GM12878 (cell line): Measurements from ENCODE around the gene S100A16. TPM values are rescaled to one million over a fixed set of nuclear protein-coding genes. Genes with fewer than 3 reads are reported as not detected.

Experiments used
- ATAC-seq: fragments of 200-7000 bp; cut with Tn5 transposase; 3 replicates; pipeline ENCODE4 v1.9.1; 2020; ENCODE audit warnings: mild to moderate bottlenecking, moderate library complexity
- BruUV-seq: library from RNA; stranded (reverse); fragments of 400-500 nt; replicated peaks from 2 replicates; lab custom pipeline; 2021; lab: Mats Ljungman, UMichigan
- CTCF ChIA-PET: fragments of 300-600 bp; sonication (Branson Sonifier 250); formaldehyde crosslinking; extraction: SDS; loops from one replicate; lab custom pipeline; 2021; ENCODE audit warnings: inconsistent platforms; lab: Yijun Ruan, JAX
- POLR2A ChIA-PET: fragments of 350-600 bp; formaldehyde crosslinking; extraction: SDS; loops from one replicate; lab custom pipeline; 2021; ENCODE audit warnings: inconsistent platforms; lab: Charles Lee
- RAD21 ChIA-PET: fragments of 300-600 bp; sonication (Branson Sonifier 250); formaldehyde crosslinking; loops from one replicate; lab custom pipeline; 2023; ENCODE audit warnings: antibody characterized with exemption; ENCODE audit not compliant: unreplicated experiment; lab: Charles Lee
- SMC1A ChIA-PET: fragments of 300-600 bp; sonication (Branson Sonifier 250); formaldehyde crosslinking; loops from one replicate; lab custom pipeline; 2023; ENCODE audit not compliant: unreplicated experiment, uncharacterized antibody; lab: Charles Lee
- DNase-seq: peaks from one replicate; pipeline ENCODE4 v3.0.0-alpha.2; 2011; ENCODE audit warnings: low read depth, low spot score
- FAIRE-seq: peaks from 3 replicates; lab custom pipeline; 2011; peaks lifted over from hg19 to GRCh38; lab: Jason Lieb, UNC
- H2AFZ ChIP-seq: 2 replicates; pipeline ENCODE4 v1.6.0; 2011; ENCODE audit warnings: low read depth, low read length, control low read depth; ENCODE audit not compliant: control insufficient read depth
- H3K27ac ChIP-seq: 2 replicates; pipeline ENCODE4 v1.5.1; 2011; ENCODE audit warnings: control low read depth; ENCODE audit not compliant: control insufficient read depth, insufficient read depth
- H3K27me3 ChIP-seq, 2 experiments: replicated peaks in 1 of 2; 2 replicates each; pipeline versions ENCODE4 v1.6.0 to v1.6.1; 2011; ENCODE audit warnings: low read length in 1 of 2; ENCODE audit not compliant: control insufficient read depth in 2 of 2, insufficient read depth in 2 of 2
- H3K36me3 ChIP-seq, 2 experiments: 2 replicates each; pipeline ENCODE4 v1.5.1; 2011; ENCODE audit warnings: low read length in 1 of 2; ENCODE audit not compliant: control insufficient read depth in 2 of 2, insufficient read depth in 2 of 2
- H3K4me1 ChIP-seq: 2 replicates; pipeline ENCODE4 v1.6.1; 2011; ENCODE audit warnings: mild to moderate bottlenecking, low read length, moderate library complexity, mixed read lengths; ENCODE audit not compliant: control insufficient read depth, insufficient read depth
- H3K4me2 ChIP-seq: 2 replicates; pipeline ENCODE4 v1.6.0; 2011; ENCODE audit warnings: control low read depth; ENCODE audit not compliant: control insufficient read depth, insufficient read depth
- H3K4me3 ChIP-seq: fragments of 200-600 bp; sonication (generic); 2 replicates; pipeline ENCODE4 v1.5.1; 2016
- H3K79me2 ChIP-seq: 2 replicates; pipeline ENCODE4 v1.6.0; 2011; ENCODE audit warnings: low read length; ENCODE audit not compliant: control insufficient read depth, insufficient read depth
- H3K9ac ChIP-seq: 2 replicates; pipeline ENCODE4 v1.8.0; 2011; ENCODE audit warnings: low read length, control low read depth, mixed read lengths; ENCODE audit not compliant: control insufficient read depth, insufficient read depth
- H3K9me3 ChIP-seq: replicated peaks from 3 replicates; pipeline ENCODE4 v1.5.1; 2011; ENCODE audit warnings: mild to moderate bottlenecking, low read length; ENCODE audit not compliant: control insufficient read depth, insufficient read depth
- H4K20me1 ChIP-seq: 2 replicates; pipeline ENCODE4 v1.6.0; 2011; ENCODE audit not compliant: control insufficient read depth, insufficient read depth
- CREB1 ChIP-seq: IDR thresholded peaks from 2 replicates; pipeline ENCODE4 v1.6.1; 2012; ENCODE audit warnings: low read depth, mild to moderate bottlenecking, inconsistent platforms
- E2F8 ChIP-seq: fragments of 450-650 bp; IDR thresholded peaks from 2 replicates; pipeline ENCODE4 v1.6.1; 2018; ENCODE audit warnings: mild to moderate bottlenecking, low read depth, moderate library complexity; ENCODE audit not compliant: partially characterized antibody
- HDAC2 ChIP-seq: fragments of 200-600 bp; sonication (generic); IDR thresholded peaks from 2 replicates; pipeline ENCODE4 v1.6.1; 2017
- NFYA ChIP-seq: IDR thresholded peaks from 2 replicates; pipeline ENCODE4 v1.6.1; 2011; ENCODE audit warnings: low read depth, mild to moderate bottlenecking, low read length, improper control_type of control experiment, borderline replicate concordance
- PKNOX1 ChIP-seq: fragments of 450-650 bp; IDR thresholded peaks from 2 replicates; pipeline ENCODE4 v1.6.1; 2016; ENCODE audit warnings: mild to moderate bottlenecking
- POLR2AphosphoS5 ChIP-seq: IDR thresholded peaks from 2 replicates; pipeline ENCODE4 v1.6.1; 2011; ENCODE audit warnings: mild to moderate bottlenecking, low read length, inconsistent platforms
- RUNX3 ChIP-seq: IDR thresholded peaks from 2 replicates; pipeline ENCODE4 v1.6.1; 2012; ENCODE audit warnings: low read length, inconsistent platforms
- SRF ChIP-seq, 2 experiments: IDR thresholded peaks; 2 replicates each; pipeline ENCODE4 v1.6.1; 2011; ENCODE audit warnings: low read depth in 2 of 2, low read length in 2 of 2, mild to moderate bottlenecking in 1 of 2, moderate library complexity in 1 of 2
- TCF12 ChIP-seq: IDR thresholded peaks from 2 replicates; pipeline ENCODE4 v1.6.1; 2011; ENCODE audit warnings: low read depth, mild to moderate bottlenecking, low read length
- TCF7 ChIP-seq: IDR thresholded peaks from 2 replicates; pipeline ENCODE4 v1.6.1; 2014; ENCODE audit warnings: antibody characterized with exemption, borderline replicate concordance
- ZNF24 ChIP-seq: fragments of 450-650 bp; IDR thresholded peaks from 2 replicates; pipeline ENCODE4 v1.6.1; 2017; ENCODE audit warnings: antibody characterized with exemption, mild to moderate bottlenecking
- WGBS: methylation state at CpG from one replicate; pipeline ENCODE4 v1.1.6; 2016; ENCODE audit warnings: low lambda C conversion rate; ENCODE audit not compliant: insufficient replicate concordance, insufficient coverage; ENCODE audit errors: missing lambda C conversion rate; 5-methylcytosine and 5-hydroxymethylcytosine counted together
- in situ Hi-C: fragments of 300-500 bp; cut with MboI; formaldehyde crosslinking; loops from 9 replicates; pipeline ENCODE4 v1.14.3; 2018; ENCODE audit warnings: mixed read lengths
- intact Hi-C: fragments of 100-400 bp; cut with micrococcal nuclease; formaldehyde crosslinking; loops from one replicate; pipeline ENCODE4 v1.14.2; 2022; ENCODE audit not compliant: unreplicated experiment
- polyA plus RNA-seq, 11 experiments: library from polyadenylated mRNA; depleted of rRNA in 4 of 11; unstranded in 6 of 11; stranded (reverse) in 5 of 11; fragments of >200 nt; fragmentation: Nextera tagmentation in 4 of 11; fragmentation: Illumina TruSeq in 1 of 11; extraction: Ambion mirVana in 4 of 11; extraction: Trizol in 1 of 11; gene quantifications; 1 replicate in 1 of 11; 2 replicates in 10 of 11; pipeline versions ENCODE4 v1.2.1 to v1.2.3, GENCODE V29; 2011 to 2016; ENCODE audit warnings: inconsistent platforms in 2 of 11, missing spikeins in 2 of 11, low read depth in 1 of 11
- total RNA-seq, 4 experiments: library from RNA; depleted of rRNA in 3 of 4; stranded (reverse); fragments of >200 nt in 3 of 4; fragmentation: Illumina TruSeq in 1 of 4; extraction: Trizol in 1 of 4; gene quantifications; 2 replicates each; pipeline versions ENCODE4 v1.2.1 to v1.2.3, GENCODE V29; 2013 to 2021
- TF ChIP-seq, protein P1 (sequence below): IDR thresholded peaks from 2 replicates; pipeline ENCODE4 v1.6.1; 2012; ENCODE audit warnings: low read length, inconsistent platforms
- TF ChIP-seq, protein P2 (sequence below): fragments of 450-650 bp; formaldehyde crosslinking; IDR thresholded peaks from 2 replicates; pipeline ENCODE4 v1.4.0; 2020; ENCODE audit warnings: mild to moderate bottlenecking, moderate library complexity

Gene S100A16
- total and polyA plus RNA-seq, 10 of the 15 experiments (the other 5 are each of a cell fraction or from before 2014, with no cell fraction given): 0.14 to 0.51 (median 0.25) TPM; not detected in 6

DNA sequence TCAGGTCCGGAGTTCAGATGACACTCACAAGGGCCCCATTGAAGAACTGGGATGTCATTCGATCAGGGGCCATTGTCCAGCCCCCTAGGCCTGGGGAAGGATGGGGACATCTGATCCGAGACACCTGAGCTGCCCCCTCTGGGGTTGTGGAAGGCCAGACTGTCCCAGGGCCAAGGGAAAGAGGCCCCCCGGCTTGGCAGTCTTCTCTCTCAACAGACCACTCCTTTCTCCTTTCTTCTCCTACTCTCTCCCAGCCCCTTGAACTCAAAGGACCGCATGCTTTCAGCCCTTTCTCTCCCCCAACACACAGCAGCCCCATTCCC lies 16.4 kb upstream of the S100A16 start (continued):
- TF ChIP-seq, protein P1, sequence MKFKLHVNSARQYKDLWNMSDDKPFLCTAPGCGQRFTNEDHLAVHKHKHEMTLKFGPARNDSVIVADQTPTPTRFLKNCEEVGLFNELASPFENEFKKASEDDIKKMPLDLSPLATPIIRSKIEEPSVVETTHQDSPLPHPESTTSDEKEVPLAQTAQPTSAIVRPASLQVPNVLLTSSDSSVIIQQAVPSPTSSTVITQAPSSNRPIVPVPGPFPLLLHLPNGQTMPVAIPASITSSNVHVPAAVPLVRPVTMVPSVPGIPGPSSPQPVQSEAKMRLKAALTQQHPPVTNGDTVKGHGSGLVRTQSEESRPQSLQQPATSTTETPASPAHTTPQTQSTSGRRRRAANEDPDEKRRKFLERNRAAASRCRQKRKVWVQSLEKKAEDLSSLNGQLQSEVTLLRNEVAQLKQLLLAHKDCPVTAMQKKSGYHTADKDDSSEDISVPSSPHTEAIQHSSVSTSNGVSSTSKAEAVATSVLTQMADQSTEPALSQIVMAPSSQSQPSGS: no peak
- TF ChIP-seq CREB1 (no peak), E2F8 (no peak), RUNX3 (no peak)

GRCh38 chr1:153628638-153629342 lies 15.9 kb upstream of the S100A16 start:
- ATAC-seq: no peak
- 16% methylated on average over 6 of the region's 6 CpGs for WGBS
- Histone ChIP-seq H3K9me3 (no peaks in the 10 kb centered on the region), H3K27me3 (no peaks in the 10 kb centered on the region), H3K9ac (no peak overlapping the region), H4K20me1 (no peaks in the 10 kb centered on the region), H3K4me2 (no peak overlapping the region), H3K36me3 (no peaks in the 10 kb centered on the region), H3K79me2 (no peaks in the 10 kb centered on the region), H3K4me1 (peaks cover 14% of the 10 kb centered on the region), H3K4me3 (no peak overlapping the region), H2AFZ (no peak overlapping the region), H3K27ac (no peak overlapping the region)
- CTCF ChIA-PET: interaction anchor here (0.6 to 5.2 kb wide), 7 partner anchors 9 to 317 kb away, joined by 3 to 66 read pairs (median 11); partner anchors contain the start of genes S100A14 and S100A16
- FAIRE-seq: no peak
- RAD21 ChIA-PET: interaction anchor here (2.0 to 3.7 kb wide), 2 partner anchors 9 to 56 kb away, joined by 6 to 25 read pairs; no protein-coding TSS in a partner anchor
- POLR2A ChIA-PET: interaction anchor here (0.6 to 0.8 kb wide), 2 partner anchors 15 to 299 kb away, joined by 3 to 5 read pairs; no protein-coding TSS in a partner anchor
- in situ Hi-C loops (no loop called here), intact Hi-C loops (no loop called here)
- no TSS peak for BruUV-seq
- SMC1A ChIA-PET: interaction anchor here (1.3 to 4.9 kb wide), 6 partner anchors 11 to 59 kb away, joined by 3 to 31 read pairs (median 6); partner anchors contain the start of genes ILF2 and S100A14
- no peak for DNase-seq
- no peak for TF ChIP-seq SRF (IDR thresholded peaks at IDR 0.05; ENCODE audit: low read depth in 2 of 2, low read length in 2 of 2)
- TF ChIP-seq POLR2AphosphoS5: no peak
- TF ChIP-seq ZNF24: no peak
- TF ChIP-seq HDAC2: no peak
- TF ChIP-seq NFYA: no peak
- TF ChIP-seq PKNOX1: no peak
- TF ChIP-seq TCF7: no peak
- TF ChIP-seq, protein P2, sequence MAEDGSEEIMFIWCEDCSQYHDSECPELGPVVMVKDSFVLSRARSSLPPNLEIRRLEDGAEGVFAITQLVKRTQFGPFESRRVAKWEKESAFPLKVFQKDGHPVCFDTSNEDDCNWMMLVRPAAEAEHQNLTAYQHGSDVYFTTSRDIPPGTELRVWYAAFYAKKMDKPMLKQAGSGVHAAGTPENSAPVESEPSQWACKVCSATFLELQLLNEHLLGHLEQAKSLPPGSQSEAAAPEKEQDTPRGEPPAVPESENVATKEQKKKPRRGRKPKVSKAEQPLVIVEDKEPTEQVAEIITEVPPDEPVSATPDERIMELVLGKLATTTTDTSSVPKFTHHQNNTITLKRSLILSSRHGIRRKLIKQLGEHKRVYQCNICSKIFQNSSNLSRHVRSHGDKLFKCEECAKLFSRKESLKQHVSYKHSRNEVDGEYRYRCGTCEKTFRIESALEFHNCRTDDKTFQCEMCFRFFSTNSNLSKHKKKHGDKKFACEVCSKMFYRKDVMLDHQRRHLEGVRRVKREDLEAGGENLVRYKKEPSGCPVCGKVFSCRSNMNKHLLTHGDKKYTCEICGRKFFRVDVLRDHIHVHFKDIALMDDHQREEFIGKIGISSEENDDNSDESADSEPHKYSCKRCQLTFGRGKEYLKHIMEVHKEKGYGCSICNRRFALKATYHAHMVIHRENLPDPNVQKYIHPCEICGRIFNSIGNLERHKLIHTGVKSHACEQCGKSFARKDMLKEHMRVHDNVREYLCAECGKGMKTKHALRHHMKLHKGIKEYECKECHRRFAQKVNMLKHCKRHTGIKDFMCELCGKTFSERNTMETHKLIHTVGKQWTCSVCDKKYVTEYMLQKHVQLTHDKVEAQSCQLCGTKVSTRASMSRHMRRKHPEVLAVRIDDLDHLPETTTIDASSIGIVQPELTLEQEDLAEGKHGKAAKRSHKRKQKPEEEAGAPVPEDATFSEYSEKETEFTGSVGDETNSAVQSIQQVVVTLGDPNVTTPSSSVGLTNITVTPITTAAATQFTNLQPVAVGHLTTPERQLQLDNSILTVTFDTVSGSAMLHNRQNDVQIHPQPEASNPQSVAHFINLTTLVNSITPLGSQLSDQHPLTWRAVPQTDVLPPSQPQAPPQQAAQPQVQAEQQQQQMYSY (CRISPR knock-in tag): no peak
- TF ChIP-seq TCF12: no peak
